HepG2 (cell line): ENCODE results near the gene CPNE2. TPM values are rescaled to one million over a fixed set of nuclear protein-coding genes. Genes with fewer than 3 reads are reported as not detected.

ENCODE experiments used
- ATAC-seq: fragments of 200-7000 bp; cut with Tn5 transposase; 3 replicates; pipeline ENCODE4 v1.9.1; 2020; ENCODE audit warnings: mild to moderate bottlenecking, moderate library complexity
- BruUV-seq: library from RNA; stranded (reverse); fragments of 400-500 nt; replicated peaks from 2 replicates; lab custom pipeline; 2021; lab: Mats Ljungman, UMichigan
- CTCF ChIA-PET: fragments of 300-600 bp; formaldehyde crosslinking; extraction: SDS; loops from one replicate; lab custom pipeline; 2021; ENCODE audit warnings: low total read pairs, inconsistent platforms, low intra/inter-chr PET ratio; lab: Yijun Ruan, JAX
- POLR2A ChIA-PET: fragments of 350-600 bp; sonication (Branson Sonifier 250); formaldehyde crosslinking; loops from one replicate; lab custom pipeline; 2020; ENCODE audit warnings: antibody characterized with exemption, inconsistent platforms; lab: Yijun Ruan, JAX
- DNase-seq: peaks from one replicate; pipeline ENCODE4 v3.0.0-alpha.2; 2015; ENCODE audit warnings: low spot score
- FAIRE-seq: peaks from 3 replicates; lab custom pipeline; 2011; peaks lifted over from hg19 to GRCh38; lab: Jason Lieb, UNC
- H2AFZ ChIP-seq: one replicate; pipeline ENCODE4 v1.6.1; 2011; ENCODE audit warnings: low read length, inconsistent platforms
- H3K27ac ChIP-seq: fragments of 300-600 bp; 3 replicates; pipeline ENCODE4 v1.8.0; 2011; ENCODE audit warnings: mixed run types, mild to moderate bottlenecking, mixed read lengths, low read length, inconsistent platforms; ENCODE audit not compliant: insufficient read depth; ENCODE audit errors: extremely low read length
- H3K27me3 ChIP-seq, 2 experiments: fragments of 200-600 bp in 1 of 2; 2 replicates in 1 of 2; 3 replicates in 1 of 2; pipeline versions ENCODE4 v1.6.0 to v1.8.0; 2011; ENCODE audit warnings: low read length in 2 of 2, mild to moderate bottlenecking in 2 of 2, moderate library complexity in 2 of 2, inconsistent platforms in 1 of 2; ENCODE audit not compliant: insufficient read depth in 2 of 2, control insufficient read depth in 1 of 2
- H3K36me3 ChIP-seq, 2 experiments: fragments of 200-600 bp in 1 of 2; replicated peaks in 1 of 2; 2 replicates in 1 of 2; 3 replicates in 1 of 2; pipeline versions ENCODE4 v1.5.1 to v1.8.0; 2011; ENCODE audit warnings: low read length in 2 of 2, inconsistent platforms in 1 of 2; ENCODE audit not compliant: insufficient read depth in 2 of 2, control insufficient read depth in 1 of 2
- H3K4me1 ChIP-seq: 2 replicates; pipeline ENCODE4 v1.5.1; 2012; ENCODE audit warnings: low read length, inconsistent platforms; ENCODE audit not compliant: insufficient read depth
- H3K4me2 ChIP-seq: 2 replicates; pipeline ENCODE4 v1.6.0; 2011; ENCODE audit warnings: low read depth, low read length, inconsistent platforms
- H3K4me3 ChIP-seq, 3 experiments: fragments of 200-600 bp in 1 of 3; sonication (generic), shearing (Covaris generic) in 1 of 3; replicated peaks in 1 of 3; 2 replicates each; pipeline ENCODE4 v1.5.1; 2011 to 2016; ENCODE audit warnings: low read length in 3 of 3, inconsistent platforms in 2 of 3, low read depth in 2 of 3, mild to moderate bottlenecking in 2 of 3, control low read depth in 1 of 3, mixed read lengths in 1 of 3; ENCODE audit not compliant: insufficient read depth in 1 of 3
- H3K79me2 ChIP-seq: one replicate; pipeline ENCODE4 v1.6.1; 2011; ENCODE audit warnings: low read length, inconsistent platforms; ENCODE audit not compliant: insufficient read depth
- H3K9ac ChIP-seq: 2 replicates; pipeline ENCODE4 v1.6.0; 2011; ENCODE audit warnings: mild to moderate bottlenecking, low read depth, low read length, inconsistent platforms; ENCODE audit not compliant: insufficient read depth
- H3K9me3 ChIP-seq: 2 replicates; pipeline ENCODE4 v1.5.1; 2012; ENCODE audit warnings: mild to moderate bottlenecking, low read length
- H4K20me1 ChIP-seq: 2 replicates; pipeline ENCODE4 v1.6.0; 2011; ENCODE audit warnings: inconsistent platforms, mild to moderate bottlenecking, low read length, moderate library complexity; ENCODE audit not compliant: insufficient read depth
- ARNT ChIP-seq: fragments of 450-650 bp; IDR thresholded peaks from 2 replicates; pipeline ENCODE4 v1.6.1; 2017
- CCAR2 ChIP-seq: fragments of 200-400 bp; formaldehyde crosslinking; optimal IDR thresholded peaks from 2 replicates; pipeline ENCODE3; 2018; ENCODE audit warnings: low read depth, mild to moderate bottlenecking, low read length, moderate library complexity
- CEBPB ChIP-seq: IDR thresholded peaks from 2 replicates; pipeline ENCODE4 v1.6.1; 2011; ENCODE audit warnings: low read depth, low read length, improper control_type of control experiment, borderline replicate concordance
- ISL2 ChIP-seq: sonication (generic); formaldehyde crosslinking; IDR thresholded peaks from 2 replicates; pipeline ENCODE4 v1.5.0; 2020; ENCODE audit warnings: missing genetic modification reagents
- SALL1 ChIP-seq: sonication (generic); formaldehyde crosslinking; IDR thresholded peaks from 2 replicates; pipeline ENCODE4 v1.8.0; 2022; ENCODE audit warnings: mild to moderate bottlenecking, missing genetic modification reagents
- U2AF1 ChIP-seq: fragments of 200-400 bp; formaldehyde crosslinking; optimal IDR thresholded peaks from 2 replicates; pipeline ENCODE3; 2017; ENCODE audit warnings: mild to moderate bottlenecking, low read depth, low read length
- YEATS2 ChIP-seq: sonication (generic); formaldehyde crosslinking; IDR thresholded peaks from 2 replicates; pipeline ENCODE4 v1.4.0; 2020; ENCODE audit warnings: missing genetic modification reagents, borderline replicate concordance
- ZNF326 ChIP-seq: sonication (generic); formaldehyde crosslinking; IDR thresholded peaks from 2 replicates; pipeline ENCODE4 v1.4.0; 2020; ENCODE audit warnings: missing genetic modification reagents, borderline replicate concordance
- ZNF431 ChIP-seq: sonication (generic); formaldehyde crosslinking; IDR thresholded peaks from 2 replicates; pipeline ENCODE4 v1.9.0; 2022; ENCODE audit warnings: missing genetic modification reagents, low read depth, mild to moderate bottlenecking, borderline replicate concordance
- ZNF44 ChIP-seq: sonication (generic); formaldehyde crosslinking; IDR thresholded peaks from 2 replicates; pipeline ENCODE4 v1.5.1; 2020; ENCODE audit warnings: mild to moderate bottlenecking, missing genetic modification reagents
- ZNF567 ChIP-seq: sonication (generic); formaldehyde crosslinking; IDR thresholded peaks from 2 replicates; pipeline ENCODE4 v1.8.1; 2023; ENCODE audit warnings: mild to moderate bottlenecking, missing genetic modification reagents, borderline replicate concordance
- ZNF644 ChIP-seq: IDR thresholded peaks from 2 replicates; pipeline ENCODE4 v1.6.1; 2016; ENCODE audit warnings: low read depth
- WGBS: methylation state at CpG from one replicate; pipeline ENCODE4 v1.1.6; 2017; ENCODE audit warnings: low lambda C conversion rate; 5-methylcytosine and 5-hydroxymethylcytosine counted together
- in situ Hi-C: cut with HindIII; loops from 2 replicates; pipeline ENCODE4 v1.10.0; 2017; ENCODE audit warnings: low pct_unique_long_range_greater_than_20kb; ENCODE audit not compliant: extremely low pct_ligation_motif_present
- intact Hi-C: fragments of 100-400 bp; cut with micrococcal nuclease; formaldehyde crosslinking; loops from one replicate; pipeline ENCODE4 v1.10.0; 2022; ENCODE audit not compliant: unreplicated experiment
- polyA plus RNA-seq, 8 experiments: library from polyadenylated mRNA; depleted of rRNA in 3 of 8; stranded (reverse) in 7 of 8; unstranded in 1 of 8; fragments of >200 nt; fragmentation: Illumina TruSeq in 4 of 8; extraction: Trizol in 4 of 8; gene quantifications; 2 replicates each; pipeline versions ENCODE4 v1.2.1 to v1.2.3, GENCODE V29; 2011 to 2016; ENCODE audit warnings: low read depth in 4 of 8, missing spikeins in 1 of 8, mixed read lengths in 1 of 8; ENCODE audit not compliant: insufficient read depth in 1 of 8
- total RNA-seq, 5 experiments: library from RNA; depleted of rRNA; stranded (reverse); fragments of >200 nt; fragmentation: Illumina TruSeq; extraction: Trizol; gene quantifications; 2 replicates each; pipeline ENCODE4 v1.2.3, GENCODE V29; 2016; ENCODE audit warnings: low read depth in 1 of 5
- TF ChIP-seq, protein P1 (sequence below): IDR thresholded peaks from 2 replicates; pipeline ENCODE4 v1.6.1; 2018; ENCODE audit warnings: missing genetic modification reagents
- TF ChIP-seq, protein P2 (sequence below): IDR thresholded peaks from 2 replicates; pipeline ENCODE4 v1.6.1; 2016; ENCODE audit warnings: mild to moderate bottlenecking, missing biosample characterization, missing genetic modification reagents
- TF ChIP-seq, protein P3 (sequence below): sonication (generic); formaldehyde crosslinking; IDR thresholded peaks from 2 replicates; pipeline ENCODE4 v1.4.0; 2020; ENCODE audit warnings: missing genetic modification reagents; ENCODE audit errors: not compliant biosample characterization
- TF ChIP-seq, protein P4 (sequence below): sonication (generic); formaldehyde crosslinking; IDR thresholded peaks from 2 replicates; pipeline ENCODE4 v1.5.1; 2020; ENCODE audit warnings: missing genetic modification reagents, mild to moderate bottlenecking, borderline replicate concordance

Gene CPNE2
- total and polyA plus RNA-seq, 2 of the 13 experiments (the other 11 are each of a cell fraction or from before 2014, with no cell fraction given), result 10.6 to 23.3 TPM

DNA sequence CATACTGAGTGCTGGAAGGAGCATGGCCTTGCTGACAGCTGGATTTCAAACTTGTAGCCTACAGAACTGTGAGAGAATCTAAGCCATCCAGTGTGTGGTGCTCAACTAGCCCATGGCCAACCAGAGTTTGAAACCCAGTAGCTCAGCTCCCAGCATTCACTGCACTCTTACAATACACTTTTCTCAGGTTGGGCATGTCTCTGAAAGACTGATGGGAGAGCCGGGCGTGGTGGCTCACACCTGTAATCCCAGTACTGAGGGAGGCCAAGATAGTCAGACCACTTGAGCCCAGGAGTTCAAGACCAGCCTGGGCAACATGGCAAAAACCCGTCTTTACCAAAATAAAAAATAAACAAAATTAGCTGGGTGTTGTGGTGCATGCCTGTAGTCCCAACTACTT, 3.8 kb downstream of the CPNE2 start:
- CTCF ChIA-PET, result no interaction called here
- TF ChIP-seq SALL1 (CRISPR knock-in tag), result no peak
- TF ChIP-seq CEBPB, result no peak
- TF ChIP-seq U2AF1, result no peak
- no peak for TF ChIP-seq ZNF567 (CRISPR knock-in tag)
- TF ChIP-seq YEATS2 (CRISPR knock-in tag), result no peak
- no peak for TF ChIP-seq CCAR2
- TF ChIP-seq ZNF644 (CRISPR knock-in tag), result no peak
- TF ChIP-seq, protein P1, sequence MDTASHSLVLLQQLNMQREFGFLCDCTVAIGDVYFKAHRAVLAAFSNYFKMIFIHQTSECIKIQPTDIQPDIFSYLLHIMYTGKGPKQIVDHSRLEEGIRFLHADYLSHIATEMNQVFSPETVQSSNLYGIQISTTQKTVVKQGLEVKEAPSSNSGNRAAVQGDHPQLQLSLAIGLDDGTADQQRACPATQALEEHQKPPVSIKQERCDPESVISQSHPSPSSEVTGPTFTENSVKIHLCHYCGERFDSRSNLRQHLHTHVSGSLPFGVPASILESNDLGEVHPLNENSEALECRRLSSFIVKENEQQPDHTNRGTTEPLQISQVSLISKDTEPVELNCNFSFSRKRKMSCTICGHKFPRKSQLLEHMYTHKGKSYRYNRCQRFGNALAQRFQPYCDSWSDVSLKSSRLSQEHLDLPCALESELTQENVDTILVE (CRISPR knock-in tag), result no peak
- no peak for TF ChIP-seq ISL2
- no peak for TF ChIP-seq ARNT
- FAIRE-seq (no peak), DNase-seq (no peak), ATAC-seq (no peak)
- no peaks in the 10 kb centered on the region for H4K20me1 ChIP-seq
- H2AFZ ChIP-seq, result no peak overlapping the region
- H3K27ac ChIP-seq, result no peak overlapping the region
- BruUV-seq, result no TSS peak
- no peaks in the 10 kb centered on the region for H3K79me2 ChIP-seq
- WGBS, result 94% methylated on average over 3 of the region's 3 CpGs
- H3K4me1 ChIP-seq, result peaks cover 20% of the 10 kb centered on the region
- H3K4me3 ChIP-seq, result no peak overlapping the region
- peaks cover 0 to 10% of the 10 kb centered on the region in 2 experiments; a peak in 4 of 5 replicates for H3K27me3 ChIP-seq
- no peaks in the 10 kb centered on the region for H3K36me3 ChIP-seq
- H3K4me2 ChIP-seq, result no peak overlapping the region
- intact Hi-C loops (no loop called here), in situ Hi-C loops (no loop called here)
- H3K9ac ChIP-seq, result no peak overlapping the region
- POLR2A ChIA-PET, result no interaction called here
- H3K9me3 ChIP-seq, result no peaks in the 10 kb centered on the region

DNA sequence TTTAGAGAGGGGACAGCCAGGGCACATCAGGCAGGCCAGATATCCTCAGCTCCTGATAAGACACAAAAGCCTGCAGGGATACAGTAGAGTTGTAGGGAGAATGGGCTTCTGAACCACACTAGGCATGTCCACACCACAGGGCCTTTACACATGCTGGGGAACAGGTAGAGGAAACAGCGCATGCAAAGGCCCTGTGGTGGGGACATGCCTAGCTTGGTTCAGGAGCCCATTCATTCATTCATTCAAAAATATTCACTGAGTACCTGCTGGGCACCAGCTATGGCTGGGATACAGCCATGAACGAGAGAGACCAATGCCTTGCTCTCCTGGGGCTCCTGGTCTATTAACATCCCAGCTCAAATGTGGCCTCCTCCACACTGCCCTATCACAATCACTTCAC, 4.4 kb downstream of the CPNE2 start:
- ATAC-seq (no peak), DNase-seq (no peak), FAIRE-seq (no peak)
- in situ Hi-C loops, result no loop called here
- H3K27me3 ChIP-seq, result peaks cover 0 to 4% of the 10 kb centered on the region in 2 experiments; a peak in 3 of 5 replicates
- intact Hi-C loops, result no loop called here
- H3K36me3 ChIP-seq, result no peaks in the 10 kb centered on the region
- H3K4me2 ChIP-seq, result no peak overlapping the region
- no TSS peak for BruUV-seq
- H4K20me1 ChIP-seq, result no peaks in the 10 kb centered on the region
- WGBS, result 92% methylated on average over 2 of the region's 2 CpGs
- H3K79me2 ChIP-seq, result no peaks in the 10 kb centered on the region
- H2AFZ ChIP-seq, result no peak overlapping the region
- peaks cover 14% of the 10 kb centered on the region for H3K4me1 ChIP-seq
- H3K9ac ChIP-seq, result no peak overlapping the region
- no peak overlapping the region for H3K4me3 ChIP-seq
- CTCF ChIA-PET, result no interaction called here
- no peak overlapping the region for H3K27ac ChIP-seq
- no peaks in the 10 kb centered on the region for H3K9me3 ChIP-seq
- POLR2A ChIA-PET, result no interaction called here
- no peak for TF ChIP-seq ZNF431
- TF ChIP-seq, protein P2, sequence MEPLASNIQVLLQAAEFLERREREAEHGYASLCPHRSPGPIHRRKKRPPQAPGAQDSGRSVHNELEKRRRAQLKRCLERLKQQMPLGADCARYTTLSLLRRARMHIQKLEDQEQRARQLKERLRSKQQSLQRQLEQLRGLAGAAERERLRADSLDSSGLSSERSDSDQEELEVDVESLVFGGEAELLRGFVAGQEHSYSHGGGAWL, result no peak
- TF ChIP-seq, protein P3, sequence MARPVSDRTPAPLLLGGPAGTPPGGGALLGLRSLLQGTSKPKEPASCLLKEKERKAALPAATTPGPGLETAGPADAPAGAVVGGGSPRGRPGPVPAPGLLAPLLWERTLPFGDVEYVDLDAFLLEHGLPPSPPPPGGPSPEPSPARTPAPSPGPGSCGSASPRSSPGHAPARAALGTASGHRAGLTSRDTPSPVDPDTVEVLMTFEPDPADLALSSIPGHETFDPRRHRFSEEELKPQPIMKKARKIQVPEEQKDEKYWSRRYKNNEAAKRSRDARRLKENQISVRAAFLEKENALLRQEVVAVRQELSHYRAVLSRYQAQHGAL (CRISPR knock-in tag), result no peak
- TF ChIP-seq, protein P4, sequence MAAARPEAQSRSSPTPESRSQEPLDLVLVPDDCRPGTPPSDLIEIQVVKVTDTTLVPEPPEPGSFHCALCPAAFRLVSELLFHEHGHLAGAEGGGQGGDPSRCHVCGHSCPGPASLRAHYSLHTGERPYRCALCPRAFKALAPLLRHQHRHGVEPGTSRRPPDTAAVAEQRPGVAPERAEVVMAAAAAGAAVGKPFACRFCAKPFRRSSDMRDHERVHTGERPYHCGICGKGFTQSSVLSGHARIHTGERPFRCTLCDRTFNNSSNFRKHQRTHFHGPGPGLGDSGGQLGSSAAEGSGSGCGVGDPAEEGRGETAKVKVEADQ, result no peak
- no peak for TF ChIP-seq ZNF326 (CRISPR knock-in tag)
- TF ChIP-seq ZNF44, result no peak
